Epithelial cell of esophagus (primary cell): ENCODE results near the gene CSRP1.

ENCODE experiments used
- DNase-seq: peaks from one replicate; pipeline ENCODE4 v3.0.0; 2010; ENCODE audit warnings: low read depth
- H3K4me3 ChIP-seq: 2 replicates; pipeline ENCODE4 v1.5.1; 2011; ENCODE audit warnings: mild to moderate bottlenecking, low read length, control low read depth
- TF ChIP-seq, protein P1 (sequence below): IDR thresholded peaks from 2 replicates; pipeline ENCODE4 v1.5.1; 2011; ENCODE audit warnings: low read depth, mild to moderate bottlenecking, low read length, control low read depth, inconsistent platforms; ENCODE audit not compliant: insufficient read depth; ENCODE audit errors: missing control alignments

CSRP1 gene

DNA sequence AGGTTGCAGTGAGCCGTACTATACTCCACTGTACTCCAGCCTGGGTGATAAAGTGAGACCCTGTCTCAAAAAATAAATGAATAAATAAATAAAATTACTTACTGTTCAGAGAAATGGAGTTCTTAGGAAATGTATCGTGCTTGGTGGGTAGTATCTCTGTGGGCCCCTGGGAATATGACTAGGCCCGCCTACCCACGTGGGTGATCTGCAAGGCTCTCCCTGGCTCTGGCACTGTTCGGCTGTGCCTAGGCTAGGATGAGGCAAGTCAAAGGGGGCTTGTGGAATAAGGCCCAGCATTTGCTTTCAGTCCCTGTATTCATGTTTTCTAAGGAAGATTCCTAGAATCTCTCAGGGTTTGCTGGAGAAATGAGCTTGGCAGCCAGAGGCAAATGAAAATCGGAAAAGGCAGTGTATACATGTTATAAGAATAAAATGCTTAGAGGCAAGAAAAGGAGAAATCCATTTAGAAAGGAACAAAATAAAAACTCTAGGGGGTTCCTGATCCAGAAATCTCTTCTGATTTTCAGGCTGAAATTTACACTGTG, 4.5 kb upstream of the CSRP1 start:
- H3K4me3 ChIP-seq: no peak overlapping the region
- DNase-seq: no peak
- TF ChIP-seq, protein P1, sequence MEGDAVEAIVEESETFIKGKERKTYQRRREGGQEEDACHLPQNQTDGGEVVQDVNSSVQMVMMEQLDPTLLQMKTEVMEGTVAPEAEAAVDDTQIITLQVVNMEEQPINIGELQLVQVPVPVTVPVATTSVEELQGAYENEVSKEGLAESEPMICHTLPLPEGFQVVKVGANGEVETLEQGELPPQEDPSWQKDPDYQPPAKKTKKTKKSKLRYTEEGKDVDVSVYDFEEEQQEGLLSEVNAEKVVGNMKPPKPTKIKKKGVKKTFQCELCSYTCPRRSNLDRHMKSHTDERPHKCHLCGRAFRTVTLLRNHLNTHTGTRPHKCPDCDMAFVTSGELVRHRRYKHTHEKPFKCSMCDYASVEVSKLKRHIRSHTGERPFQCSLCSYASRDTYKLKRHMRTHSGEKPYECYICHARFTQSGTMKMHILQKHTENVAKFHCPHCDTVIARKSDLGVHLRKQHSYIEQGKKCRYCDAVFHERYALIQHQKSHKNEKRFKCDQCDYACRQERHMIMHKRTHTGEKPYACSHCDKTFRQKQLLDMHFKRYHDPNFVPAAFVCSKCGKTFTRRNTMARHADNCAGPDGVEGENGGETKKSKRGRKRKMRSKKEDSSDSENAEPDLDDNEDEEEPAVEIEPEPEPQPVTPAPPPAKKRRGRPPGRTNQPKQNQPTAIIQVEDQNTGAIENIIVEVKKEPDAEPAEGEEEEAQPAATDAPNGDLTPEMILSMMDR: no peak

DNA sequence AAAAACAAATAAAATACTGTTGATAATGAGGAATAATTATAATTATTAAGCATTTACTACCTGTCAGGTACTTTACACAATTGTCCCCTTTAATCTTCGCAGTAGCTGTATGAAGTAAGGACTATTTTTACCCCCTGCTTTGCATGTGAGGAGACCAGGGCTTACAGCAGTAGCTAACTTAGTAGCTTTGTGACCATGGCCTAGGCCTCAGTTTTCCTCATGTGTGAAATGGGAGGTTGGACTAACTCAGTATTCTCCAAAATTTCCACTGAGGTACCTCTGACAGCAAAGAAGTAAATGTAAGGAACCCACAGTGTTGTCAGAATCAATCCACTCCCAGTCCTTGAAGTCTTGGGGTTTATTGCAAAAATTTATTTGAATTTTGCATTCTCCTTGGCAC, 3.8 kb upstream of the CSRP1 start:
- DNase-seq: no peak
- H3K4me3 ChIP-seq: no peak overlapping the region
- TF ChIP-seq, protein P1: no peak

DNA sequence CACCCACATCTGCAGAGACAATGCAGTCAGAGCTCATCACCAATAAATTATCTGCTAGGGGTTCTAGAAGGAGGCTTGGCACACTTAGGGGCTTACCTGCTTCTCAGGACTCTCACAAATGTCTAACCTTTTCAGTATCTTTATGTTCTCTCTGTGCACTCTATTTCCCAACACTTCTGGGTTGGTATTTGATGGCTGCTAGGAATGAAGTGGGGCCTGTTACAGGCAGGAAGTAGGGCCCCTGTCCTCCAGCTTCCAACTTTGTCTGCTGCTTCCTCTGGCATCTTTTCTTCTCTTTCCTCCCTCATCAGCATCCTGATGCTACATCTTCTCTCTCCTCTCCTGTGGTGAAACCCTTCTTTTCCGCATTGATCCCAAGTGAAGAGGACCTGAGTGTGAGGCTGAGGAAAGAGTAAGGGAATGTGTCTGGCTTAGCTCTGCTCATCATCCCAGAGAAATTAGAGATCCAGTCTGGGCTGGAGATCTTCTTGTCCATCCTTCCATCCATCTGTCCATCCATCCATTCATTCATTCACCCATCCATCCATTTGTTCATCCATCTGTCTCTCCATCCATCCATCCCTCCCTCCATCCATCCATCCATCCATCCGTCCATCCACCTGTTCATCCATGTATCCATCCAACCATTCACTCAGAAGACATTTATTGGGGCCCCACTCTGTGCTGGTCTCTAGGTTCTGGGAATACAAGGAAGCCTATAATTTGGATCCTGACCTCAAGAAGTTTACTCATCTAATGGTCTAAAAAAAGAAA, 2.9 kb upstream of the CSRP1 start:
- DNase-seq: no peak
- TF ChIP-seq, protein P1: no peak
- H3K4me3 ChIP-seq: no peak overlapping the region

DNA sequence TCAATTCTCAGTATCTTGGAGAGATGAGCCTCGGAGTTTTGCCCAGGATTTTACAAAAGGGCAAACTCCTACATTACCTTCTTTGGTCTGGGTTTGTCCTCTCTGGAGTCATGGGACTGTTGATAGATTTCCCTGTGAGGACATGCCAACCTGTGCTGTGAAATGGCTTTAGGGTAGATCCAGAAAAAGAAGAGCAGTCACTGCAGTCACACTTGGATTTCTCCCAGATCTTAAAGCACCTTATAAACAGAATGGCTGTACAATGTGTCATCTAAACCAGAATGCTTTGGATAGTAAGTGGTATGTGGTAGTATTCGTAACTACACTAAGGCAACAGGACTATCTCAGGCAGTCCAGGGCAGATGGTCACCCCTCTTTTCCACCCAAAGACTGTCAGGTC, 1.9 kb upstream of the CSRP1 start:
- no peak overlapping the region for H3K4me3 ChIP-seq
- peak; percentile 29 for DNase-seq
- TF ChIP-seq, protein P1: no peak

DNA sequence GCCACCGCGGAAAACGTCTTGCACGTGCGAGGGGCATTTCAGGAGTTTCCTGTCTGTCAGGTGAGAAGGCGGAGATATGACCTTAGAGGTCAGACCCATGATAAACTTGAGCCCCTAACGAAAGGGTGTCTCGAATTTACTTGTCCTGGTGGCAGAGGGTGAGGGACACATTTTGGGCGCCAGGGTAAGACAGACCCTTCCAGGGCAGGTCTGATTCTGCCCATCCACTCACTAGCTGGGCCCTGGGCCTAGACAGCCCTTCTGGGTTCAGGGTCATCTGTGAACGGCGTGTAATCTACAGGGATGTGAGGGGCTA, 395 bp upstream of the CSRP1 start:
- no peak for DNase-seq
- peak overlapping the region; percentile 31 for H3K4me3 ChIP-seq
- TF ChIP-seq, protein P1: no peak

DNA sequence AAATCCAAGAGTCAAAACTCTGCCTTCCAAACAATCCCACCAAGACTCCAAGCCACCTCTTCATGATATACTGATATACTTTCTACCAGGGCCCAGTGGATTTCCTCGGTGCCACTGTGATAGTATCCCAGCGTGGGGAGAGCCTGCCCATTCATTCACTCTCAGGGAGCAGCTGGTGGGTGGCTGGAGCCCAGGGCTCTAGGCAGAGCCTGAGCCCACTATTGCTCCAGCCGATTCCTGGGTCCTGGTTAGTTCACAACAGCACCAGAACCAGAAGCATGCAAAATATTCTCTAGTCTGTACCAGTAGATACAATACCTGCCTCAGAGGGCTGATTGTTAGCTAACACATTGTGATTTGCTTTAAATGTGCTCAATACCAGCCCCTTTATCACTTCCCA, 831 bp downstream of the CSRP1 start:
- TF ChIP-seq, protein P1: no peak
- peak overlapping the region; percentile 53 for H3K4me3 ChIP-seq

DNA sequence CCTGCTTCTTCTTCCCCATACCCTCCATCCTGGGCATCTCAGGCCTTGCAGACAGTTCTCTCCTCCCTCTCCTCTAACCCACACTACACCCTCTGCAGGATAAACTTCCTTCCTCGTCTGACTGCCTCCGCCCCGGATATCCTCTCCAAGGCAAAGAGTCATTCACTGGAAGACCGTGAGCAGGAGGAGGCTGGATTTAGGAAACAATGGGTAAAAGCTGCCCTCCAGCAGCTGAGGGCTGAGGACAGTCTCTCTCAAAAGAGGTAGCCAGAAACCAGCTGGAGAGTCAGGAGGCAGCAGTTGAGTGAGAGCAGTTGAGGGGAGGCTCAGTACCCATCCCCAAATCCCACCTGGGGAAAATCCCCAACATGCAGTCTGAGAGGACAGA, 1.4 kb downstream of the CSRP1 start:
- TF ChIP-seq, protein P1: no peak
- DNase-seq: peak; percentile 72
- H3K4me3 ChIP-seq: no peak overlapping the region

More for the DNA sequence above, 831 bp downstream of the CSRP1 start:
- DNase-seq: no peak
